B cell (primary cell): Measurements from ENCODE around the gene SH3D19. TPM values are rescaled to one million over a fixed set of nuclear protein-coding genes. Genes with fewer than 3 reads are reported as not detected.

ENCODE experiments used
- ATAC-seq: fragments of 200-7000 bp; cut with Tn5 transposase; one replicate; pipeline ENCODE4 v1.10.0; 2021; ENCODE audit warnings: low read depth, mild to moderate bottlenecking, moderate number of reproducible peaks, moderate library complexity
- CTCF ChIA-PET: fragments of 350-600 bp; sonication (Branson Sonifier 250); formaldehyde crosslinking; loops from one replicate; lab custom pipeline; 2021; ENCODE audit warnings: antibody characterized with exemption, inconsistent platforms; lab: Charles Lee
- POLR2A ChIA-PET: fragments of 350-600 bp; sonication (Branson Sonifier 250); formaldehyde crosslinking; loops from one replicate; lab custom pipeline; 2021; ENCODE audit warnings: antibody characterized with exemption; lab: Charles Lee
- DNase-seq: peaks from one replicate; pipeline ENCODE4 v3.0.0; 2013
- H2AFZ ChIP-seq: 2 replicates; pipeline ENCODE4 v1.6.1; 2012; ENCODE audit warnings: mild to moderate bottlenecking, low read depth, low read length; ENCODE audit not compliant: insufficient read depth, poor library complexity, severe bottlenecking
- H3K27ac ChIP-seq, 2 donors: 1 replicate in 1 of 2; 2 replicates in 1 of 2; pipeline ENCODE4 v1.5.1; 2012 to 2013; ENCODE audit warnings: low read length in 2 of 2, mild to moderate bottlenecking in 2 of 2, moderate library complexity in 1 of 2
- H3K27me3 ChIP-seq, 4 experiments: fragments of 200-600 bp in 1 of 4; sonication (generic) in 1 of 4; replicated peaks in 1 of 4; 1 replicate in 2 of 4; 2 replicates in 2 of 4; pipeline versions ENCODE4 v1.6.1 to v1.7.0; 2013 to 2016; ENCODE audit warnings: low read length in 3 of 4, mild to moderate bottlenecking in 2 of 4, mixed read lengths in 1 of 4, moderate library complexity in 1 of 4; ENCODE audit not compliant: insufficient read depth in 4 of 4, control insufficient read depth in 3 of 4; ENCODE audit errors: control extremely low read depth in 1 of 4
- H3K36me3 ChIP-seq, 2 experiments: replicated peaks in 1 of 2; 1 replicate in 1 of 2; 2 replicates in 1 of 2; pipeline versions ENCODE4 v1.6.1 to v1.7.1; 2013; ENCODE audit warnings: low read length in 1 of 2; ENCODE audit not compliant: insufficient read depth in 2 of 2, control insufficient read depth in 1 of 2; ENCODE audit errors: control extremely low read depth in 1 of 2, extremely low read depth in 1 of 2
- H3K4me1 ChIP-seq, 2 donors: fragments of 200-600 bp in 1 of 2; sonication (generic) in 1 of 2; 1 replicate in 1 of 2; 2 replicates in 1 of 2; pipeline versions ENCODE4 v1.5.1 to v1.6.1; 2013 to 2017; ENCODE audit warnings: low read length in 2 of 2; ENCODE audit not compliant: control insufficient read depth in 2 of 2, insufficient read depth in 2 of 2
- H3K4me2 ChIP-seq: replicated peaks from 2 replicates; pipeline ENCODE3; 2012; ENCODE audit warnings: mild to moderate bottlenecking, low read depth, low read length; ENCODE audit not compliant: poor library complexity, severe bottlenecking
- H3K4me3 ChIP-seq, 5 experiments: fragments of 200-600 bp in 1 of 5; sonication (generic) in 1 of 5; 1 replicate in 3 of 5; 2 replicates in 2 of 5; pipeline versions ENCODE4 v1.5.1 to v1.7.0; 2011 to 2016; ENCODE audit warnings: low read length in 4 of 5, mild to moderate bottlenecking in 4 of 5, low read depth in 2 of 5, control low read depth in 1 of 5, moderate library complexity in 1 of 5; ENCODE audit not compliant: insufficient read depth in 1 of 5; ENCODE audit errors: control extremely low read depth in 1 of 5, extremely low read depth in 1 of 5
- H3K79me2 ChIP-seq: fragments of 200-600 bp; sonication (generic); one replicate; pipeline ENCODE4 v1.6.0; 2016; ENCODE audit warnings: low read length; ENCODE audit not compliant: control insufficient read depth, insufficient read depth
- H3K9ac ChIP-seq: fragments of 200-600 bp; sonication (generic); 2 replicates; pipeline ENCODE4 v1.6.1; 2017; ENCODE audit warnings: mild to moderate bottlenecking, low read length, moderate library complexity
- H3K9me3 ChIP-seq, 3 donors: one replicate each; pipeline versions ENCODE4 v1.6.1 to v1.7.1; 2013; ENCODE audit warnings: low read length in 2 of 3; ENCODE audit not compliant: control insufficient read depth in 2 of 3, insufficient read depth in 1 of 3; ENCODE audit errors: control extremely low read depth in 1 of 3
- H4K20me1 ChIP-seq: 2 replicates; pipeline ENCODE4 v1.6.0; 2012; ENCODE audit warnings: mild to moderate bottlenecking, low read length; ENCODE audit not compliant: insufficient read depth, control insufficient read depth, poor library complexity, severe bottlenecking
- H3K27ac Mint-ChIP-seq: one replicate; pipeline ENCODE4 v1.8.0; 2021; ENCODE audit warnings: mixed read lengths
- H3K27me3 Mint-ChIP-seq: one replicate; pipeline ENCODE4 v1.8.0; 2021; ENCODE audit warnings: mixed read lengths
- H3K4me1 Mint-ChIP-seq: one replicate; pipeline ENCODE4 v1.8.0; 2021; ENCODE audit warnings: mixed read lengths
- H3K4me3 Mint-ChIP-seq: one replicate; pipeline ENCODE4 v1.8.0; 2021; ENCODE audit warnings: mixed read lengths
- H3K9me3 Mint-ChIP-seq: one replicate; pipeline ENCODE4 v1.8.0; 2022; ENCODE audit warnings: mixed read lengths; ENCODE audit not compliant: insufficient read depth
- CTCF ChIP-seq: fragments of 200-600 bp; IDR thresholded peaks from one replicate; pipeline ENCODE4 v1.8.0; 2022; ENCODE audit warnings: antibody characterized with exemption, mild to moderate bottlenecking
- EZH2 ChIP-seq: IDR thresholded peaks from 2 replicates; pipeline ENCODE4 v1.6.1; 2012; ENCODE audit warnings: borderline replicate concordance, low read depth, mild to moderate bottlenecking, moderate library complexity, low read length; ENCODE audit not compliant: insufficient read depth, poor library complexity, severe bottlenecking
- WGBS: methylation state at CpG from one replicate; pipeline ENCODE4 v1.1.5; 2013; ENCODE audit warnings: missing lambda C conversion rate; ENCODE audit not compliant: insufficient coverage; 5-methylcytosine and 5-hydroxymethylcytosine counted together
- intact Hi-C: fragments of 100-400 bp; cut with micrococcal nuclease; formaldehyde crosslinking; loops from one replicate; pipeline ENCODE4 v1.10.0; 2022
- polyA plus RNA-seq: library from polyadenylated mRNA; depleted of rRNA; stranded (reverse); fragments of >200 nt; gene quantifications from 2 replicates; pipeline ENCODE4 v1.2.3, GENCODE V29; 2012
- total RNA-seq, 2 donors: library from RNA; stranded (reverse); fragments of 120-200 nt in 1 of 2; gene quantifications; 1 replicate in 1 of 2; 2 replicates in 1 of 2; pipeline versions ENCODE4 v1.2.3 to v1.2.4, GENCODE V29; 2013 to 2022

SH3D19 gene
- total and polyA plus RNA-seq, 2 donors (not counting 1 experiment from before 2014, with no cell fraction given), result 0.01 TPM; not detected in 1

GRCh38 chr4:151192556-151193235 is 132.7 kb downstream of the SH3D19 start:
- no CpG with 5 or more reads among the region's 1 CpG for WGBS
- no peak for ATAC-seq
- no peak for DNase-seq
- Mint-ChIP-seq H3K27me3 (peaks cover 11% of the 10 kb centered on the region), H3K4me3 (no peak overlapping the region), H3K9me3 (peaks cover 10% of the 10 kb centered on the region), H3K4me1 (no peaks in the 10 kb centered on the region), H3K27ac (no peak overlapping the region)
- POLR2A ChIA-PET, result no interaction called here
- Histone ChIP-seq H4K20me1 (no peaks in the 10 kb centered on the region), H3K4me3 (no peak overlapping the region), H3K27me3 (no peaks in the 10 kb centered on the region), H3K79me2 (no peaks in the 10 kb centered on the region), H3K9me3 (peaks cover 0 to 8% (median 0%) of the 10 kb centered on the region in 3 donors), H3K4me1 (no peaks in the 10 kb centered on the region), H3K4me2 (no peak overlapping the region), H2AFZ (no peak overlapping the region), H3K27ac (no peak overlapping the region), H3K9ac (no peak overlapping the region), H3K36me3 (no peaks in the 10 kb centered on the region)
- CTCF ChIA-PET, result no interaction called here
- intact Hi-C loops, result no loop called here
- no peak for TF ChIP-seq EZH2
- TF ChIP-seq CTCF, result no peak

GRCh38 chr4:151184523-151185458 is 140.6 kb downstream of the SH3D19 start:
- ATAC-seq (no peak), DNase-seq (no peak)
- no peaks in the 10 kb centered on the region for H3K9me3 ChIP-seq
- H3K9me3 Mint-ChIP-seq, result peaks cover 4% of the 10 kb centered on the region
- no peak overlapping the region for H3K27ac ChIP-seq
- no peak overlapping the region for H3K27ac Mint-ChIP-seq
- no peak overlapping the region for H2AFZ ChIP-seq
- 91% methylated on average over 4 of the region's 6 CpGs for WGBS
- no peak overlapping the region for H3K4me2 ChIP-seq
- no peaks in the 10 kb centered on the region for H3K4me1 Mint-ChIP-seq
- no peak overlapping the region for H3K4me3 ChIP-seq
- no peak for TF ChIP-seq CTCF
- no peak for TF ChIP-seq EZH2
- POLR2A ChIA-PET, result no interaction called here
- intact Hi-C loops, result no loop called here
- no peaks in the 10 kb centered on the region for H3K36me3 ChIP-seq
- H3K4me1 ChIP-seq, result no peaks in the 10 kb centered on the region
- H3K27me3 Mint-ChIP-seq, result peaks cover 4% of the 10 kb centered on the region
- H4K20me1 ChIP-seq, result no peaks in the 10 kb centered on the region
- no peak overlapping the region for H3K9ac ChIP-seq
- H3K27me3 ChIP-seq, result no peaks in the 10 kb centered on the region
- no peak overlapping the region for H3K4me3 Mint-ChIP-seq
- no peaks in the 10 kb centered on the region for H3K79me2 ChIP-seq
- CTCF ChIA-PET, result interaction anchor here (0.7 kb wide), 1 partner anchor 10 kb away, joined by 5 read pairs; no protein-coding TSS in a partner anchor
